Omental fat pad (tissue), 4 donors: ENCODE data around the gene OR6K2. TPM values are rescaled to one million over a fixed set of nuclear protein-coding genes. Genes with fewer than 3 reads are reported as not detected.

Source experiments
- ATAC-seq: fragments of 150-250 bp; one replicate; pipeline ENCODE4 v1.9.1; 2016; ENCODE audit warnings: mild to moderate bottlenecking, moderate library complexity; ENCODE audit not compliant: low FRiP score
- DNase-seq: peaks from one replicate; pipeline ENCODE4 v3.0.0-alpha.2; 2019; ENCODE audit warnings: low spot score
- CTCF ChIP-seq, 3 donors: fragments of 450-650 bp; IDR thresholded peaks; one replicate each; pipeline ENCODE4 v1.5.1; 2016 to 2017; ENCODE audit warnings: antibody characterized with exemption in 3 of 3, mild to moderate bottlenecking in 3 of 3, moderate library complexity in 2 of 3
- total RNA-seq, 4 donors: library from RNA; depleted of rRNA; stranded (reverse); fragments of >200 nt; gene quantifications; one replicate each; pipeline ENCODE4 v1.1.0, GENCODE V29; 2016

The OR6K2 gene
- total RNA-seq, 4 donors from 2014 or later, result not detected

- no peak for TF ChIP-seq CTCF (IDR thresholded peaks at IDR 0.05)
- ATAC-seq, result no peak
- no peak for DNase-seq
Measured at GRCh38 chr1:158674302-158674701, 26.1 kb downstream of the OR6K2 start.

GRCh38 chr1:158666037-158666436 is 34.4 kb downstream of the OR6K2 start:
- DNase-seq (no peak), ATAC-seq (no peak)
- TF ChIP-seq CTCF (IDR thresholded peaks at IDR 0.05), result no peak

- DNase-seq (no peak), ATAC-seq (no peak)
- TF ChIP-seq CTCF (IDR thresholded peaks at IDR 0.05), result no peak
Measured at GRCh38 chr1:158654571-158654970, 45.9 kb downstream of the OR6K2 start.

GRCh38 chr1:158654086-158654485 is 46.4 kb downstream of the OR6K2 start:
- no peak for TF ChIP-seq CTCF (IDR thresholded peaks at IDR 0.05)
- no peak for DNase-seq
- ATAC-seq, result no peak

GRCh38 chr1:158652721-158653334 is 47.6 kb downstream of the OR6K2 start:
- no peak for DNase-seq
- TF ChIP-seq CTCF (IDR thresholded peaks at IDR 0.05), result no peak
- no peak for ATAC-seq

Other genes starting within 250 kb of the OR6K2 start
- not detected for gene OR10K1, start 238.8 kb downstream of the OR6K2 start, total RNA-seq
- not detected for gene OR10R2, start 228.4 kb downstream of the OR6K2 start, total RNA-seq
- gene OR6Y1, start 146.2 kb downstream of the OR6K2 start, total RNA-seq, result not detected
- gene OR6P1, start 130.1 kb downstream of the OR6K2 start, total RNA-seq, result not detected
- not detected for gene OR10X1, start 120.8 kb downstream of the OR6K2 start, total RNA-seq
- gene OR10Z1, start 95.4 kb downstream of the OR6K2 start, total RNA-seq, result not detected
- gene SPTA1, start 13.9 kb downstream of the OR6K2 start, total RNA-seq, result 1 to 10 TPM in 2 of 4 donors, under 1 TPM in 2; 0.36 to 1.8 (median 0.83) TPM
- not detected for gene OR6K3, start 20.1 kb upstream of the OR6K2 start, total RNA-seq
- gene OR6K6, start 54.1 kb upstream of the OR6K2 start, total RNA-seq, result not detected
- not detected for gene OR6N1, start 71.5 kb upstream of the OR6K2 start, total RNA-seq
- not detected for gene OR6N2, start 80.6 kb upstream of the OR6K2 start, total RNA-seq
- gene MNDA, start 130.7 kb upstream of the OR6K2 start, total RNA-seq, result 10 to 100 TPM in 2 of 4 donors, 1 to 10 TPM in 2; 7.4 to 27.0 (median 17.9) TPM
- gene PYHIN1, start 230.9 kb upstream of the OR6K2 start, total RNA-seq, result 1 to 10 TPM; 2.3 to 7.4 (median 3.9) TPM